WTC11 (cell line): ENCODE results near the gene TMEM18. TPM values are rescaled to one million over a fixed set of nuclear protein-coding genes. Genes with fewer than 3 reads are reported as not detected.

Source experiments
- ATAC-seq: fragments of 200-7000 bp; cut with Tn5 transposase; 2 replicates; pipeline ENCODE4 v1.10.0; 2021; ENCODE audit warnings: mild to moderate bottlenecking, moderate library complexity
- CTCF ChIA-PET: fragments of 300-600 bp; sonication (Branson Sonifier 250); formaldehyde crosslinking; loops from one replicate; lab custom pipeline; 2021; ENCODE audit warnings: antibody characterized with exemption; lab: Charles Lee
- POLR2A ChIA-PET: fragments of 350-600 bp; sonication (Branson Sonifier 250); formaldehyde crosslinking; loops from one replicate; lab custom pipeline; 2021; ENCODE audit warnings: antibody characterized with exemption; lab: Charles Lee
- DNase-seq: peaks from one replicate; pipeline ENCODE4 v3.0.0; 2021; ENCODE audit warnings: low spot score
- H3K27ac Mint-ChIP-seq: 2 replicates; pipeline ENCODE4 v1.8.0; 2021; ENCODE audit warnings: mixed read lengths
- H3K27me3 Mint-ChIP-seq: 2 replicates; pipeline ENCODE4 v1.8.0; 2021; ENCODE audit warnings: low read depth, mild to moderate bottlenecking, moderate library complexity, mixed read lengths
- H3K36me3 Mint-ChIP-seq: 2 replicates; pipeline ENCODE4 v1.8.0; 2021; ENCODE audit warnings: mixed read lengths
- H3K4me1 Mint-ChIP-seq: 2 replicates; pipeline ENCODE4 v1.8.0; 2022; ENCODE audit warnings: mixed read lengths
- H3K4me3 Mint-ChIP-seq: 2 replicates; pipeline ENCODE4 v1.8.0; 2021; ENCODE audit warnings: mild to moderate bottlenecking, moderate library complexity, mixed read lengths
- H3K9me3 Mint-ChIP-seq: 2 replicates; pipeline ENCODE4 v1.8.0; 2021; ENCODE audit warnings: mixed read lengths
- AFF4 ChIP-seq: sonication (generic); formaldehyde crosslinking; IDR thresholded peaks from 2 replicates; pipeline ENCODE4 v1.8.1; 2023; ENCODE audit warnings: mild to moderate bottlenecking, missing genetic modification reagents, borderline replicate concordance
- ATF6 ChIP-seq: sonication (generic); formaldehyde crosslinking; IDR thresholded peaks from 2 replicates; pipeline ENCODE4 v1.8.1; 2023; ENCODE audit warnings: mild to moderate bottlenecking, missing genetic modification reagents
- CREM ChIP-seq: sonication (generic); formaldehyde crosslinking; IDR thresholded peaks from 2 replicates; pipeline ENCODE4 v1.8.1; 2022; ENCODE audit warnings: mild to moderate bottlenecking, missing genetic modification reagents, moderate library complexity
- E2F4 ChIP-seq: sonication (generic); formaldehyde crosslinking; IDR thresholded peaks from 2 replicates; pipeline ENCODE4 v1.8.1; 2022; ENCODE audit warnings: low read depth, mild to moderate bottlenecking, moderate library complexity, missing genetic modification reagents, borderline replicate concordance
- E2F5 ChIP-seq: sonication (generic); formaldehyde crosslinking; IDR thresholded peaks from 2 replicates; pipeline ENCODE4 v1.8.1; 2022; ENCODE audit warnings: mild to moderate bottlenecking, moderate library complexity, missing genetic modification reagents
- GTF2I ChIP-seq: fragments of 250-450 bp; sonication (Bioruptor Pico); conservative IDR thresholded peaks from 2 replicates; pipeline ENCODE4 v1.4.0; 2021; ENCODE audit warnings: mild to moderate bottlenecking
- IRF1 ChIP-seq: sonication (generic); formaldehyde crosslinking; IDR thresholded peaks from 2 replicates; pipeline ENCODE4 v1.8.0; 2023; ENCODE audit warnings: missing genetic modification reagents
- JUN ChIP-seq: sonication (generic); formaldehyde crosslinking; IDR thresholded peaks from 2 replicates; pipeline ENCODE4 v1.8.0; 2023; ENCODE audit warnings: mild to moderate bottlenecking, missing genetic modification reagents
- MLX ChIP-seq: sonication (generic); formaldehyde crosslinking; IDR thresholded peaks from 2 replicates; pipeline ENCODE4 v1.8.1; 2023; ENCODE audit warnings: mild to moderate bottlenecking, missing genetic modification reagents, moderate library complexity
- MXD4 ChIP-seq: fragments of 250-450 bp; sonication (Bioruptor Pico); IDR thresholded peaks from 2 replicates; pipeline ENCODE4 v1.8.0; 2021; ENCODE audit warnings: mild to moderate bottlenecking, moderate library complexity, borderline replicate concordance
- NFATC4 ChIP-seq: fragments of 250-450 bp; sonication (Bioruptor Pico); IDR thresholded peaks from 2 replicates; pipeline ENCODE4 v1.9.0; 2021; ENCODE audit warnings: mild to moderate bottlenecking
- NFE2L1 ChIP-seq: sonication (generic); formaldehyde crosslinking; IDR thresholded peaks from 2 replicates; pipeline ENCODE4 v1.8.1; 2023; ENCODE audit warnings: missing genetic modification reagents
- NR2C2 ChIP-seq: sonication (generic); formaldehyde crosslinking; IDR thresholded peaks from 2 replicates; pipeline ENCODE4 v1.8.0; 2022; ENCODE audit warnings: mild to moderate bottlenecking, missing genetic modification reagents
- PREB ChIP-seq: sonication (generic); formaldehyde crosslinking; IDR thresholded peaks from 2 replicates; pipeline ENCODE4 v1.8.1; 2022; ENCODE audit warnings: mild to moderate bottlenecking, missing genetic modification reagents, moderate library complexity, borderline replicate concordance
- SOX15 ChIP-seq: fragments of 250-450 bp; sonication (Bioruptor Pico); IDR thresholded peaks from 2 replicates; pipeline ENCODE4 v1.9.0; 2021; ENCODE audit warnings: mild to moderate bottlenecking
- ZNF532 ChIP-seq: fragments of 250-450 bp; sonication (Bioruptor Pico); IDR thresholded peaks from 2 replicates; pipeline ENCODE4 v1.9.0; 2021; ENCODE audit warnings: mild to moderate bottlenecking, borderline replicate concordance
- total RNA-seq: library from RNA; stranded (reverse); gene quantifications from 3 replicates; pipeline ENCODE4 v1.2.3, GENCODE V29; 2021
- TF ChIP-seq, protein P1 (sequence below): sonication (generic); formaldehyde crosslinking; IDR thresholded peaks from 2 replicates; pipeline ENCODE4 v1.8.1; 2023; ENCODE audit warnings: mild to moderate bottlenecking, missing genetic modification reagents

The TMEM18 gene
- total RNA-seq, 1 experiment from 2014 or later: 24.0 TPM

DNA sequence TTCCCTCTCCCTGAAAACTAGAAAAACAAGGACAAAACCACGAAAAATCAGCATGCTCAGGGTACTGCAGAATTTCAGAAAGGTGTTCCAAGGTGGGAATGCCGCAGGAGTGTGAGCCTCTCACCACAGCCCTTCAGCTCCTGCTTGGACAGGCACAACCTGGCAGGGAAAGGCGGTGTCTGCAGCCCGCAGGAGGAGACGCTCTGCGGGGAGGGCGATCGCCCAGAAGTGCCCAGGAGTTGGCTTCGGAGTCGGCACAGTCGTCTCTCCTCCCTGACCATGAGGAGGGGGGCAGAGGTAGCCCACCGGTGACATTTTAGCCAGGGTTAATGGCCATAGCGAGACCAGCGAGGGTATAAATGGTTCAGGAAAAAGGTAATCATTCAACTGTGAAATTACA lies 57.2 kb downstream of the TMEM18 start:
- H3K27me3 Mint-ChIP-seq: peaks cover 3% of the 10 kb centered on the region; the same call in 1 of the 2 replicates
- no peak overlapping the region for H3K27ac Mint-ChIP-seq
- no peak for DNase-seq
- H3K4me1 Mint-ChIP-seq: no peaks in the 10 kb centered on the region
- H3K4me3 Mint-ChIP-seq: no peak overlapping the region
- TF ChIP-seq ATF6: no peak
- TF ChIP-seq NR2C2 (CRISPR knock-in tag): no peak
- TF ChIP-seq NFE2L1 (CRISPR knock-in tag): no peak
- no peak for TF ChIP-seq JUN
- no peak for TF ChIP-seq IRF1 (CRISPR knock-in tag)
- TF ChIP-seq E2F4: no peak
- TF ChIP-seq NFATC4: no peak
- no peak for TF ChIP-seq SOX15 (CRISPR knock-in tag)
- no peak for TF ChIP-seq ZNF532 (CRISPR knock-in tag)
- no peak for TF ChIP-seq E2F5
- ChIA-PET CTCF (no interaction called here), POLR2A (no interaction called here)
- H3K36me3 Mint-ChIP-seq: 0 out of 2 replicates have a peak, but pooled peaks cover 7% of the 10 kb centered on the region
- ATAC-seq: no peak
- peaks cover 10% of the 10 kb centered on the region for H3K9me3 Mint-ChIP-seq

DNA sequence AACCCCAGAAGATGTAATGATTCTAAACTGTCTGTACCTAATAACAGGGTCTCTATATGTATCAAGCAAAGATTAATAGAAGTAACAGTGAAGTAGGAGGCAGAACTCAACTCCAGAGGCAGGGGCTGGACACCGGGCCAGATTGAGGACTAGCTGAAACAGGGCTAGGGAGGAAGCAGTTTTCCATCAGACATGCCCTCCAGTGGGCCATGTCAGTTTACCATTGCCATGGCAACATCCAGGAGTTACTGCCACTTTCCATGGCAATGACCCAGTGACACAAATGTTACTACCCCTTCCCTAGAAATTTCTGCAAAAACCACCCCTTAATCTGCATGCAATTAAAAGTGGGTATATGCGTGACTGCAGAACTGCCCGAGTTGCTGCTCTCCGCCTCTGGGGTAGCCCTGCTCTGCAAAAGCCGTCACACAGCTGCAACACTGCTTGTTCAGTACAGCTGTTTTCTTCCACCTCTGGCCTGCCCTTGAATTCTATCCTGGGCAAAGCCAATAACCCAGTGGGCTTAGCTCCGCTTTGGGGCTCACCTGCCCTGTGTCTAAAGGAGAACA lies 58.7 kb downstream of the TMEM18 start:
- Mint-ChIP-seq H3K36me3 (0 out of 2 replicates have a peak, but pooled peaks cover 7% of the 10 kb centered on the region), H3K27ac (no peak overlapping the region), H3K4me3 (no peak overlapping the region), H3K4me1 (no peaks in the 10 kb centered on the region), H3K9me3 (peaks cover 10% of the 10 kb centered on the region), H3K27me3 (peaks cover 3% of the 10 kb centered on the region; the same call in 1 of the 2 replicates)
- DNase-seq: no peak
- no peak for ATAC-seq
- CTCF ChIA-PET: no interaction called here
- POLR2A ChIA-PET: no interaction called here
- no peak for TF ChIP-seq NR2C2 (CRISPR knock-in tag)
- TF ChIP-seq PREB (CRISPR knock-in tag): no peak
- no peak for TF ChIP-seq GTF2I (CRISPR knock-in tag)
- no peak for TF ChIP-seq AFF4 (CRISPR knock-in tag)
- TF ChIP-seq CREM (CRISPR knock-in tag): no peak
- TF ChIP-seq, protein P1, sequence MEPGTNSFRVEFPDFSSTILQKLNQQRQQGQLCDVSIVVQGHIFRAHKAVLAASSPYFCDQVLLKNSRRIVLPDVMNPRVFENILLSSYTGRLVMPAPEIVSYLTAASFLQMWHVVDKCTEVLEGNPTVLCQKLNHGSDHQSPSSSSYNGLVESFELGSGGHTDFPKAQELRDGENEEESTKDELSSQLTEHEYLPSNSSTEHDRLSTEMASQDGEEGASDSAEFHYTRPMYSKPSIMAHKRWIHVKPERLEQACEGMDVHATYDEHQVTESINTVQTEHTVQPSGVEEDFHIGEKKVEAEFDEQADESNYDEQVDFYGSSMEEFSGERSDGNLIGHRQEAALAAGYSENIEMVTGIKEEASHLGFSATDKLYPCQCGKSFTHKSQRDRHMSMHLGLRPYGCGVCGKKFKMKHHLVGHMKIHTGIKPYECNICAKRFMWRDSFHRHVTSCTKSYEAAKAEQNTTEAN (CRISPR knock-in tag): no peak
- TF ChIP-seq MXD4 (CRISPR knock-in tag): no peak
- TF ChIP-seq MLX (CRISPR knock-in tag): no peak
